ENCODE measurements around the gene CSRP1. TPM values are rescaled to one million over a fixed set of nuclear protein-coding genes. Genes with fewer than 3 reads are reported as not detected.

CSRP1 gene
- total and polyA plus RNA-seq, 2 of the 13 experiments (the other 11 are each of a cell fraction or from before 2014, with no cell fraction given): 17.7 to 68.9 TPM

DNA sequence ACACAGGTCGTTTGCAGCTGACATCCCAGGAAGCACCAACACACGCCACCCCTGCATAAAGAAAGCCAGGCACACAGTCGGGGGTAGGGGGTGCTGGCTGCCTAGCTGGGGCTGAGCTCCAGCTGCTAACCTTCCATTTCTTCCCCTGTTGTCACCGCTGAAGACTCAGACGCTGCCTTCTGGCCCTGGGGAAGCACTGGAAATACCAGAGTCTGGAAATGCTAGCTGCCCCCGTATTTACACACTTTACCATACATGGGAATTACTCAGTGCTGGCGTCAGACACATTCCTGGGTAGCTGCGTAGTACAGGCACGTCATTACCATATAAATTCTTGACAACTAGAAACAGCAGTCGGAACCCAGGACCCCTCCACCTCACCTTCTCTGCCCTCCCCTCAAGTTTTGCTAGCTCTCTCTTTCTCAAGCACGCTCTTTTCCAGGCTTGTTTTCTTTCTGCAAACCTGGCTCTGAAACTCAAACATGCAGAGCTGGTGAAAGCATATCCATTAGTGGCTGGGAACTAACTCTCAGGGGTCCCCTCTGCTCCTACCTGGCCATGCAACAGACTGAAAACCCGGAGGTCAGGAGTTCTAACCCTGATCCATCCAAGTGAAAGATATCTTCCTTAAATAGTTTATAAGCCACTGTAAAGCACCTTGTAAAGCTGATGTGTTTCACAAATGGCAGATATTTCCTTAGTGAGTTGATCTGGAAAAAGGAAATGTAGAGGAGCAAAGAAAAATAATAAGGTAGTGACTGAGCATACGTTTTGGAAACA lies 3.3 kb downstream of the CSRP1 start (continued):
- TF ChIP-seq ZNF367 (CRISPR knock-in tag; IDR thresholded peaks at IDR 0.05; ENCODE audit: borderline replicate concordance): no peak
- TF ChIP-seq HNRNPH1 (optimal IDR thresholded peaks at IDR 0.05; ENCODE audit: low read depth, low read length): no peak
- no peak for TF ChIP-seq SIX1 (CRISPR knock-in tag; IDR thresholded peaks at IDR 0.05; ENCODE audit: borderline replicate concordance)
- no peak for TF ChIP-seq ZFP41 (CRISPR knock-in tag; IDR thresholded peaks at IDR 0.05; ENCODE audit: borderline replicate concordance)
- TF ChIP-seq ZNF235 (CRISPR knock-in tag; IDR thresholded peaks at IDR 0.05; ENCODE audit: borderline replicate concordance): no peak
- no peak for TF ChIP-seq ERF (CRISPR knock-in tag; IDR thresholded peaks at IDR 0.05)
- no peak for TF ChIP-seq ZNF790 (CRISPR knock-in tag; IDR thresholded peaks at IDR 0.05; ENCODE audit: borderline replicate concordance)
- TF ChIP-seq ZNF776 (CRISPR knock-in tag; IDR thresholded peaks at IDR 0.05): no peak
- peak; percentile 80 for TF ChIP-seq ZBTB21 (CRISPR knock-in tag; IDR thresholded peaks at IDR 0.05)
- TF ChIP-seq, protein P1, sequence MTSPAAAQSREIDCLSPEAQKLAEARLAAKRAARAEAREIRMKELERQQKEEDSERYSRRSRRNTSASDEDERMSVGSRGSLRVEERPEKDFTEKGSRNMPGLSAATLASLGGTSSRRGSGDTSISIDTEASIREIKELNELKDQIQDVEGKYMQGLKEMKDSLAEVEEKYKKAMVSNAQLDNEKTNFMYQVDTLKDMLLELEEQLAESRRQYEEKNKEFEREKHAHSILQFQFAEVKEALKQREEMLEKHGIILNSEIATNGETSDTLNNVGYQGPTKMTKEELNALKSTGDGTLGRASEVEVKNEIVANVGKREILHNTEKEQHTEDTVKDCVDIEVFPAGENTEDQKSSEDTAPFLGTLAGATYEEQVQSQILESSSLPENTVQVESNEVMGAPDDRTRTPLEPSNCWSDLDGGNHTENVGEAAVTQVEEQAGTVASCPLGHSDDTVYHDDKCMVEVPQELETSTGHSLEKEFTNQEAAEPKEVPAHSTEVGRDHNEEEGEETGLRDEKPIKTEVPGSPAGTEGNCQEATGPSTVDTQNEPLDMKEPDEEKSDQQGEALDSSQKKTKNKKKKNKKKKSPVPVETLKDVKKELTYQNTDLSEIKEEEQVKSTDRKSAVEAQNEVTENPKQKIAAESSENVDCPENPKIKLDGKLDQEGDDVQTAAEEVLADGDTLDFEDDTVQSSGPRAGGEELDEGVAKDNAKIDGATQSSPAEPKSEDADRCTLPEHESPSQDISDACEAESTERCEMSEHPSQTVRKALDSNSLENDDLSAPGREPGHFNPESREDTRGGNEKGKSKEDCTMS (CRISPR knock-in tag; conservative IDR thresholded peaks at IDR 0.05): no peak
- TF ChIP-seq PCBP1 (IDR thresholded peaks at IDR 0.05; ENCODE audit: borderline replicate concordance, low read depth, low read length): no peak
- no peak for TF ChIP-seq ADNP (CRISPR knock-in tag; IDR thresholded peaks at IDR 0.05)
- no peak for TF ChIP-seq ATM (IDR thresholded peaks at IDR 0.05; ENCODE audit: borderline replicate concordance)
- TF ChIP-seq CCAR2 (optimal IDR thresholded peaks at IDR 0.05; ENCODE audit: low read depth, low read length): no peak
- TF ChIP-seq HMG20B (CRISPR knock-in tag; conservative IDR thresholded peaks at IDR 0.05): no peak
- no peak for TF ChIP-seq CENPX (CRISPR knock-in tag; IDR thresholded peaks at IDR 0.05)
- no peak for TF ChIP-seq BRD4 (CRISPR knock-in tag; IDR thresholded peaks at IDR 0.05)
- no peak for TF ChIP-seq NR2F2 (IDR thresholded peaks at IDR 0.05; ENCODE audit: borderline replicate concordance, low read depth)
- TF ChIP-seq, protein P2, sequence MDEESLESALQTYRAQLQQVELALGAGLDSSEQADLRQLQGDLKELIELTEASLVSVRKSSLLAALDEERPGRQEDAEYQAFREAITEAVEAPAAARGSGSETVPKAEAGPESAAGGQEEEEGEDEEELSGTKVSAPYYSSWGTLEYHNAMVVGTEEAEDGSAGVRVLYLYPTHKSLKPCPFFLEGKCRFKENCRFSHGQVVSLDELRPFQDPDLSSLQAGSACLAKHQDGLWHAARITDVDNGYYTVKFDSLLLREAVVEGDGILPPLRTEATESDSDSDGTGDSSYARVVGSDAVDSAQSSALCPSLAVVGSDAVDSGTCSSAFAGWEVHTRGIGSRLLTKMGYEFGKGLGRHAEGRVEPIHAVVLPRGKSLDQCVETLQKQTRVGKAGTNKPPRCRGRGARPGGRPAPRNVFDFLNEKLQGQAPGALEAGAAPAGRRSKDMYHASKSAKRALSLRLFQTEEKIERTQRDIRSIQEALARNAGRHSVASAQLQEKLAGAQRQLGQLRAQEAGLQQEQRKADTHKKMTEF (CRISPR knock-in tag; IDR thresholded peaks at IDR 0.05): no peak
- TF ChIP-seq ZNF337 (CRISPR knock-in tag; IDR thresholded peaks at IDR 0.05; ENCODE audit: borderline replicate concordance, low read depth): no peak
- TF ChIP-seq ZNF589 (CRISPR knock-in tag; conservative IDR thresholded peaks at IDR 0.05): no peak
- no peak for TF ChIP-seq ZNF24 (IDR thresholded peaks at IDR 0.05)
- peak; percentile 40; the same call in 1 of the 2 replicates for TF ChIP-seq FOSL2 (CRISPR knock-in tag; IDR thresholded peaks at IDR 0.05)
- TF ChIP-seq, protein P3, sequence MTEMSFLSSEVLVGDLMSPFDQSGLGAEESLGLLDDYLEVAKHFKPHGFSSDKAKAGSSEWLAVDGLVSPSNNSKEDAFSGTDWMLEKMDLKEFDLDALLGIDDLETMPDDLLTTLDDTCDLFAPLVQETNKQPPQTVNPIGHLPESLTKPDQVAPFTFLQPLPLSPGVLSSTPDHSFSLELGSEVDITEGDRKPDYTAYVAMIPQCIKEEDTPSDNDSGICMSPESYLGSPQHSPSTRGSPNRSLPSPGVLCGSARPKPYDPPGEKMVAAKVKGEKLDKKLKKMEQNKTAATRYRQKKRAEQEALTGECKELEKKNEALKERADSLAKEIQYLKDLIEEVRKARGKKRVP (CRISPR knock-in tag; IDR thresholded peaks at IDR 0.05): no peak
- TF ChIP-seq ZNF124 (CRISPR knock-in tag; IDR thresholded peaks at IDR 0.05): no peak
- no peak for TF ChIP-seq ETV5 (CRISPR knock-in tag; IDR thresholded peaks at IDR 0.05; ENCODE audit: borderline replicate concordance)
